Activated T-helper 1 cell treated with anti-CD3 and anti-CD28 coated beads, Interleukin-12 subunit alpha, Interleukin-12 subunit beta, Interleukin-2, Interleukin-4 antibody, amounts not matched to agents 30 ng/mL and 10 ng/mL and 1 ng/mL, durations not matched to agents 14 hours and 24 hours and 36 hours (primary cell): ENCODE results near the gene TMEM259. TPM values are rescaled to one million over a fixed set of nuclear protein-coding genes. Genes with fewer than 3 reads are reported as not detected.

Experiments
- DNase-seq: peaks from one replicate; pipeline ENCODE4 v3.0.0; 2021; ENCODE audit warnings: low spot score
- H3K27ac Mint-ChIP-seq: one replicate; pipeline ENCODE4 v1.8.0; 2021; ENCODE audit warnings: mild to moderate bottlenecking, mixed read lengths
- H3K27me3 Mint-ChIP-seq: one replicate; pipeline ENCODE4 v1.8.0; 2022; ENCODE audit warnings: mild to moderate bottlenecking, moderate library complexity, mixed read lengths; ENCODE audit not compliant: insufficient read depth
- H3K36me3 Mint-ChIP-seq: one replicate; pipeline ENCODE4 v1.8.0; 2021; ENCODE audit warnings: low read depth, mixed read lengths
- H3K4me1 Mint-ChIP-seq: one replicate; pipeline ENCODE4 v1.8.0; 2021; ENCODE audit warnings: low read depth, mixed read lengths
- H3K4me3 Mint-ChIP-seq: one replicate; pipeline ENCODE4 v1.8.0; 2021; ENCODE audit warnings: mild to moderate bottlenecking, moderate library complexity, mixed read lengths
- H3K9me3 Mint-ChIP-seq: one replicate; pipeline ENCODE4 v1.8.0; 2021; ENCODE audit warnings: mixed read lengths
- intact Hi-C: fragments of 100-400 bp; cut with micrococcal nuclease; formaldehyde crosslinking; loops from one replicate; pipeline ENCODE4 v1.15.1; 2024
- total RNA-seq: library from RNA; stranded (reverse); gene quantifications from 2 replicates; pipeline ENCODE4 v1.2.3, GENCODE V29; 2022

TMEM259 gene
- total RNA-seq, 1 donor from 2014 or later: 162 TPM

- Mint-ChIP-seq H3K36me3 (peaks cover 6% of the 10 kb centered on the region), H3K4me3 (no peak overlapping the region), H3K27ac (no peak overlapping the region), H3K27me3 (no peaks in the 10 kb centered on the region), H3K4me1 (peaks cover 20% of the 10 kb centered on the region), H3K9me3 (no peaks in the 10 kb centered on the region)
- DNase-seq: no peak
- intact Hi-C loops: no loop called here
These were observed 5.7 kb downstream of the TMEM259 start for GRCh38 chr19:1015061-1015781.

- intact Hi-C loops: no loop called here
- no peak for DNase-seq
- H3K9me3 Mint-ChIP-seq: no peaks in the 10 kb centered on the region
- no peak overlapping the region for H3K4me3 Mint-ChIP-seq
- H3K36me3 Mint-ChIP-seq: peaks cover 4% of the 10 kb centered on the region
- peaks cover 20% of the 10 kb centered on the region for H3K4me1 Mint-ChIP-seq
- no peaks in the 10 kb centered on the region for H3K27me3 Mint-ChIP-seq
- H3K27ac Mint-ChIP-seq: no peak overlapping the region
These were observed 6.5 kb downstream of the TMEM259 start for GRCh38 chr19:1014161-1015060.

- Mint-ChIP-seq H3K9me3 (no peaks in the 10 kb centered on the region), H3K4me1 (peaks cover 14% of the 10 kb centered on the region), H3K27ac (no peak overlapping the region), H3K4me3 (no peak overlapping the region), H3K36me3 (peaks cover 6% of the 10 kb centered on the region), H3K27me3 (no peaks in the 10 kb centered on the region)
- intact Hi-C loops: no loop called here
- DNase-seq: no peak
These were observed 7.7 kb downstream of the TMEM259 start for GRCh38 chr19:1013218-1013617.

- intact Hi-C loops: no loop called here
- H3K9me3 Mint-ChIP-seq: no peaks in the 10 kb centered on the region
- H3K27me3 Mint-ChIP-seq: no peaks in the 10 kb centered on the region
- H3K36me3 Mint-ChIP-seq: peaks cover 6% of the 10 kb centered on the region
- H3K4me3 Mint-ChIP-seq: no peak overlapping the region
- no peak overlapping the region for H3K27ac Mint-ChIP-seq
- H3K4me1 Mint-ChIP-seq: peaks cover 6% of the 10 kb centered on the region
- no peak for DNase-seq
These were observed 8.6 kb downstream of the TMEM259 start for GRCh38 chr19:1012334-1012733.

- Mint-ChIP-seq H3K4me1 (peaks cover 1% of the 10 kb centered on the region), H3K4me3 (no peak overlapping the region), H3K27me3 (no peaks in the 10 kb centered on the region), H3K27ac (no peak overlapping the region), H3K36me3 (peaks cover 6% of the 10 kb centered on the region), H3K9me3 (no peaks in the 10 kb centered on the region)
- no peak for DNase-seq
- intact Hi-C loops: no loop called here
These were observed 9.0 kb downstream of the TMEM259 start for GRCh38 chr19:1011831-1012333.

- no peaks in the 10 kb centered on the region for H3K27me3 Mint-ChIP-seq
- intact Hi-C loops: no loop called here
- H3K9me3 Mint-ChIP-seq: no peaks in the 10 kb centered on the region
- peaks cover 6% of the 10 kb centered on the region for H3K36me3 Mint-ChIP-seq
- H3K27ac Mint-ChIP-seq: no peak overlapping the region
- H3K4me3 Mint-ChIP-seq: no peak overlapping the region
- no peaks in the 10 kb centered on the region for H3K4me1 Mint-ChIP-seq
- DNase-seq: no peak
These were observed 10.1 kb downstream of the TMEM259 start for GRCh38 chr19:1010586-1011510.

GRCh38 chr19:1009981-1010538 lies 10.9 kb downstream of the TMEM259 start:
- Mint-ChIP-seq H3K9me3 (no peaks in the 10 kb centered on the region), H3K27ac (no peak overlapping the region), H3K27me3 (no peaks in the 10 kb centered on the region), H3K36me3 (peaks cover 6% of the 10 kb centered on the region), H3K4me1 (no peaks in the 10 kb centered on the region), H3K4me3 (no peak overlapping the region)
- intact Hi-C loops: no loop called here
- no peak for DNase-seq

GRCh38 chr19:1009041-1009980 lies 11.6 kb downstream of the TMEM259 start:
- no peak for DNase-seq
- Mint-ChIP-seq H3K9me3 (no peaks in the 10 kb centered on the region), H3K4me3 (no peak overlapping the region), H3K27me3 (no peaks in the 10 kb centered on the region), H3K4me1 (no peaks in the 10 kb centered on the region), H3K27ac (no peak overlapping the region), H3K36me3 (peaks cover 6% of the 10 kb centered on the region)
- intact Hi-C loops: no loop called here

- no peak overlapping the region for H3K4me3 Mint-ChIP-seq
- no peaks in the 10 kb centered on the region for H3K27me3 Mint-ChIP-seq
- intact Hi-C loops: no loop called here
- no peaks in the 10 kb centered on the region for H3K9me3 Mint-ChIP-seq
- H3K4me1 Mint-ChIP-seq: no peaks in the 10 kb centered on the region
- DNase-seq: no peak
- H3K27ac Mint-ChIP-seq: no peak overlapping the region
- peaks cover 4% of the 10 kb centered on the region for H3K36me3 Mint-ChIP-seq
These were observed 12.5 kb downstream of the TMEM259 start for GRCh38 chr19:1008268-1009040.

GRCh38 chr19:1007399-1008251 lies 13.3 kb downstream of the TMEM259 start:
- Mint-ChIP-seq H3K27ac (no peak overlapping the region), H3K9me3 (no peaks in the 10 kb centered on the region), H3K4me1 (no peaks in the 10 kb centered on the region), H3K36me3 (peaks cover 4% of the 10 kb centered on the region), H3K4me3 (no peak overlapping the region), H3K27me3 (no peaks in the 10 kb centered on the region)
- intact Hi-C loops: no loop called here
- DNase-seq: no peak
